Measurements from ENCODE around the gene SLC17A4. TPM values are rescaled to one million over a fixed set of nuclear protein-coding genes. Genes with fewer than 3 reads are reported as not detected.

Gene SLC17A4
- total and polyA plus RNA-seq, 8 donors: 5.2 to 28.6 (median 10.1) TPM

DNA sequence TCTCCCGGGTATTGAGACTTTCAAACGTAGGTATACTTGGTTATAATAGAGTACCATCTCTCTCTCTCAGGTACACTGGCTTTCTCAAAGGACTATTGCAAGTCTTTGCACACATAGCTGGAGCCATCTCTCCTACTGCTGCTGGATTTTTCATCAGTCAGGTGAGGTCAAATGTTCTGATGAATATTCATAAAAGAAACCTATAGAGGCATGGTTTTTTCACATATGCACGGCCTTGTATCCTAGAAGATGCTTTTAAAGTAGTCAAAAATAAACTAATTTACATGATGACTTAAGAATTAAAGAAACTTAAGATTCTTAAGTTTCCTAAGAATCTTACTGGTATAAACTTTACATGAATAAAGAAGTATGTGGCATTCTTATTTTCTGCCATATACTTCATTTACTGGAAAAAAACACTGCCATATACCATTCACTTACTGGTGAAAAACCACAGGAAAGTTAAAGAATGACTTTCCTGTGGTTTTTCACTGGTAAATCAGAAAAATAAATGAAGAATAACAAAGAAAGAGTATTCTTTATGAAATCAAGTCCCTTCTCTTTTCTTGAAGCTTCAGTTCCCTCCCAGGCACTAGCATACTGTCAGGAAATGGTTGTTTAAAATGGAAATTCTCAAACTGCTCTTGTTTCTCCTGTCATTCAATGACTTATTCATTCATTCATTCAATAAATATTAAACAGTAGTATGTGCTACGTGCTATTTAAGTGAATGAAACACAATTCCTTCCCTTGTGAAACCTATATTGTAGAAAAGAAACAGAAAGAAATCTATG is 23.5 kb downstream of the SLC17A4 start:
- intact Hi-C loops (cut with DNase I): no loop called here
- Histone ChIP-seq H3K27ac (no peak overlapping the region), H3K36me3 (peaks cover 0 to 3% (median 0%) of the 10 kb centered on the region in 3 donors), H3K4me1 (no peaks in the 10 kb centered on the region), H3K9me3 (no peaks in the 10 kb centered on the region), H3K27me3 (no peaks in the 10 kb centered on the region), H3K4me3 (no peak overlapping the region)
- TF ChIP-seq, protein P1, sequence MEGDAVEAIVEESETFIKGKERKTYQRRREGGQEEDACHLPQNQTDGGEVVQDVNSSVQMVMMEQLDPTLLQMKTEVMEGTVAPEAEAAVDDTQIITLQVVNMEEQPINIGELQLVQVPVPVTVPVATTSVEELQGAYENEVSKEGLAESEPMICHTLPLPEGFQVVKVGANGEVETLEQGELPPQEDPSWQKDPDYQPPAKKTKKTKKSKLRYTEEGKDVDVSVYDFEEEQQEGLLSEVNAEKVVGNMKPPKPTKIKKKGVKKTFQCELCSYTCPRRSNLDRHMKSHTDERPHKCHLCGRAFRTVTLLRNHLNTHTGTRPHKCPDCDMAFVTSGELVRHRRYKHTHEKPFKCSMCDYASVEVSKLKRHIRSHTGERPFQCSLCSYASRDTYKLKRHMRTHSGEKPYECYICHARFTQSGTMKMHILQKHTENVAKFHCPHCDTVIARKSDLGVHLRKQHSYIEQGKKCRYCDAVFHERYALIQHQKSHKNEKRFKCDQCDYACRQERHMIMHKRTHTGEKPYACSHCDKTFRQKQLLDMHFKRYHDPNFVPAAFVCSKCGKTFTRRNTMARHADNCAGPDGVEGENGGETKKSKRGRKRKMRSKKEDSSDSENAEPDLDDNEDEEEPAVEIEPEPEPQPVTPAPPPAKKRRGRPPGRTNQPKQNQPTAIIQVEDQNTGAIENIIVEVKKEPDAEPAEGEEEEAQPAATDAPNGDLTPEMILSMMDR (IDR thresholded peaks at IDR 0.05): no peak
- DNase-seq (no peak), ATAC-seq (no peak), FAIRE-seq (no peak)
- WGBS, 2 donors: 63 to 72% methylated on average over 4 of the region's 4 CpGs

DNA sequence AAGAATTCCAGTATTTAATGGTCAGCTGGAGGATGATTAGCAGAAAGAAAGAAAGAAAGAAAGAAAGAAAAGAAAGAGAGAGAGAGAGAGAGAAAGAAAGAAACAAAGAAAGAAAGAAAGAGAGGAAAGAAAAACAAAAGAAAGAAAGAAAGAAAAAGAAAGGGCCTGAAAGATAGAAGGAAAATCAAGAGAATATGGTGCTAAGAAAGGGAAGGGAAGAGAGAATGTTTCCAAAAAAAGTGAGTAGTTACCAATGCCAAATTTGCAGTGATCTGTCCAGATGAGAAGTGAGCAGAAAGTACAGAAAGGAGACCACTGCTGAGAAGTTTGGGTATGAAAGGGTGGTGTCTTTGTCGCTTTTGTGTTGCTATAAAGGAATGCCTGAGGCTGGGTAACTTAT is 26.6 kb downstream of the SLC17A4 start:
- intact Hi-C loops (cut with DNase I): loop anchor here in 1 of 3 donors (10.0 kb wide), 1 partner anchor 164 kb away; no protein-coding TSS in a partner anchor
- Histone ChIP-seq H3K27me3 (no peaks in the 10 kb centered on the region), H3K4me1 (no peaks in the 10 kb centered on the region), H3K9me3 (no peaks in the 10 kb centered on the region), H3K4me3 (no peak overlapping the region), H3K36me3 (peaks cover 0 to 3% (median 0%) of the 10 kb centered on the region in 3 donors), H3K27ac (no peak overlapping the region)
- TF ChIP-seq, protein P1 (IDR thresholded peaks at IDR 0.05): no peak
- FAIRE-seq (no peak), ATAC-seq (no peak), DNase-seq (no peak)
- 91 to 97% methylated on average over 1 of the region's 1 CpG for WGBS, 2 donors

GRCh38 chr6:25787428-25787827 is 32.9 kb downstream of the SLC17A4 start:
- no peak overlapping the region for H3K4me3 ChIP-seq
- FAIRE-seq (no peak), ATAC-seq (no peak), DNase-seq (no peak)
- no peaks in the 10 kb centered on the region for H3K9me3 ChIP-seq
- no peaks in the 10 kb centered on the region for H3K27me3 ChIP-seq
- intact Hi-C loops (cut with DNase I): loop anchor here in 1 of 3 donors (10.0 kb wide), 1 partner anchor 157 kb away; no protein-coding TSS in a partner anchor
- H3K36me3 ChIP-seq: no peaks in the 10 kb centered on the region
- no peaks in the 10 kb centered on the region for H3K4me1 ChIP-seq
- TF ChIP-seq, protein P1 (IDR thresholded peaks at IDR 0.05): no peak
- 58 to 61% methylated on average over 2 of the region's 2 CpGs for WGBS, 2 donors
- H3K27ac ChIP-seq: no peak overlapping the region

GRCh38 chr6:25788305-25788922 is 33.9 kb downstream of the SLC17A4 start:
- H3K9me3 ChIP-seq: no peaks in the 10 kb centered on the region
- H3K36me3 ChIP-seq: no peaks in the 10 kb centered on the region
- TF ChIP-seq, protein P1 (IDR thresholded peaks at IDR 0.05): peak; percentile 13 to 31 (median 24)
- DNase-seq: peak; percentile 28 to 66 (median 50)
- ATAC-seq: peak; percentile 80 to 94 (median 92)
- H3K27me3 ChIP-seq: no peaks in the 10 kb centered on the region
- intact Hi-C loops (cut with DNase I): loop anchor here in 1 of 3 donors (10.0 kb wide), 1 partner anchor 156 kb away; no protein-coding TSS in a partner anchor
- WGBS, 2 donors: 60 to 61% methylated on average over 4 of the region's 4 CpGs
- no peak overlapping the region for H3K4me3 ChIP-seq
- no peaks in the 10 kb centered on the region for H3K4me1 ChIP-seq
- no peak for FAIRE-seq
- H3K27ac ChIP-seq: no peak overlapping the region

All from pancreas (tissue), 10 donors.